Measurements from ENCODE around the gene VSTM4.

The VSTM4 gene

DNA sequence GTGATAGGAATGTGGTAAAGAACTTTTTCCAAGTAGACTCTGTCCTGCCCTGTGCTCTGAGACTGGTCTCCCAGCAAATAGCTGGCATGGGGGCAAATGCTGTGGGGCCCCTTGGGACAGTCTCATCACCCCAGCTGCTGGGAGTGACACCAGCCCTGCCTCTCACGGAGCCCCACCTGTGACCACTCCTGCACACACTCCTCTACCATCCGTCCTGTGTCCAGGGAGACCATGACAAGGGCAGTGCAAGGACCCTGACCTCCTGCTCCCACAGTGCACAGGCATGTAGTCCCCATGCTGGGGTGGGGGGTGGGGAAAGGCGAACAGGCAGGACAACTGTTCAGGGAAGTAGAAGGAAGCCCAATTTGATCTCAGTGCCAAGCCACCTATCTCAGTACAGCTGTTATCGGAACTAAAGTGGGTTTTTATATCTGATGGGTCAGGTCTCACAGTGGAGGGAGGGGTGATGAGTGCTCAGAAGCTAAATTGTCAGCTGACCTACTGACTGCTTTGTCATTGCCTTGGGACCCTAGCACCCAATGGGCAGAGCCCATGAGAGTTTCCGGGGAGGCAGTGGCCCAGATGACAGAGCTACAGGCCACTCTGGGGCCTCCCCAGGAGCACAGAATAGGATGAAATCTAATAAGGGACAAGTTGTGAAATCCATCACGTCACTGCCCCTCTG lies 24.5 kb downstream of the VSTM4 start:
- no peak for DNase-seq

- no peak for DNase-seq
Measured at GRCh38 chr10:49090189-49090575, 25.1 kb downstream of the VSTM4 start.

- no peak for DNase-seq
Measured at GRCh38 chr10:49089557-49090188, 25.6 kb downstream of the VSTM4 start.

GRCh38 chr10:49089152-49089551 lies 26.2 kb downstream of the VSTM4 start:
- no peak for DNase-seq

DNA sequence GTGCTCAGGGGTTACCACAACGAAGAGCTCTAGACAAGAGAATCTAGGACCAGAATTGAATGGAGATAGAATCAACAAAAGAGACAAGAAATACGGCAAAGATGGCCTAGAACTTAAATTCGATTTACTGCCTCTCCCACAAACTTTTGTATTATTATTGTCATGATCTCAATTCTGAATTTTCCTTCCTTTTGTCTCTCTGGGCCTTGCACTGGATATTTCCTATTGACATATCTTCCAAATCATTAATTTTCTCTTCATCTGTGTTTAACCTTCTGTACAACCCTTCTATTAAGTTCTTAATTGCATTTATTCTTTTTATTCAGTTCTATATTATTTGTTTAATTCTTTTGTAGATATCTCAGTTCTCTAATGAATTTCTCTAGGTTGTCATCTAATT lies 28.4 kb downstream of the VSTM4 start:
- no peak for DNase-seq

- no peak for DNase-seq
Measured at GRCh38 chr10:49083261-49083660, 32.1 kb downstream of the VSTM4 start.

DNA sequence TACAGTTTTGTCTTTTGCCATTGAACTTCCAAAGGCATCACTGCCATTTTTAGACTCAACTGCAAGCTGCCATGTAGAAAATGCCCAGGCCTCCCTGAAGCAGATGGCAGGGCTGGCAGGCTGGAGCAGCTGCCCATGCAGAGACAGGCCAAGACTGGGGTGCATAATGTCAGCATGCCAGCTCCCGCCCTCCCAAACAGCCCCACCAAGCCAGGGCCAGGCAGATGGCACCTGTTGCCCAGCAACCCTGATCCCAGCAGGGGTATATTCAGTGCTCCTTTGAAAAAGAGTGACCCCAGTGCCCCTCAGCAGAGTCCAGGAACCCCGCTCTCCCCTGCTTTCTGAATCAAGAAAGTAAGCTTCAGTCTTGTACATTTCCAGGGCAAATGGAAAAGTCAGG lies 32.6 kb downstream of the VSTM4 start:
- DNase-seq = no peak

DNA sequence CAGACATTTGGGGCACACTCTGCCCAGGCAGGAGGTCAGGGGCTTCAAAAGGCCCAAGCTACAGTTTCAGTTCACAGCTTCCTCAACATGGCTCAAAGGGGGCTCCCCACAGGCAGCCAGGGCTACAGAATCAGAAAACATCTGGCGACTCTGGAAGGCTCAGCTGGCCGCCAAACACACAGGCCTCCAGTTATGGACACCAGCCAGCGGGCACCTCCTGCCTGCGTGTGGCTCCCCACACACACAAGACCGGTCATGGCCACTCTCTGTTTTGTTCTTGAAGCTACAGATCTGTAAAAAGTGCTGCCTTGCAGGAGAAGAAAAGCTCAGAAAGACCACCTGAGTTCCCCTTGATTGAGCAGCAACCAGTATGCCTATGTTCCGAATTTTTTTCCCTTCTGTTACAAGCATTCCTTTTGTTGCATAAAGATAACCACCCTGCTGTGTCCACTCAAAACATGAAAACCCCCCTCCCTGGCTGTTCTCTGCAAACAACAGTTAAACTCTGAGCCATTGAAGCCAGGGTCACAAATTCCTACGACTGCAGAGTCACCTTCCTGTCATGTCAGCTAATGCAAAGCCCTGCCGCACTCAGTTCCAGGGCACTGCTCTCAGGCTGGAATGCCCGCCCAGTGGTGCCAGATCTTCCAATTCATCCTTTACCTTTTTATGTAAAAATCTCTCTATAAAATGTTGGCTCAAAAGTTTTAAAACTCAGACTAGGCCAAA lies 33.6 kb downstream of the VSTM4 start:
- no peak for DNase-seq

DNA sequence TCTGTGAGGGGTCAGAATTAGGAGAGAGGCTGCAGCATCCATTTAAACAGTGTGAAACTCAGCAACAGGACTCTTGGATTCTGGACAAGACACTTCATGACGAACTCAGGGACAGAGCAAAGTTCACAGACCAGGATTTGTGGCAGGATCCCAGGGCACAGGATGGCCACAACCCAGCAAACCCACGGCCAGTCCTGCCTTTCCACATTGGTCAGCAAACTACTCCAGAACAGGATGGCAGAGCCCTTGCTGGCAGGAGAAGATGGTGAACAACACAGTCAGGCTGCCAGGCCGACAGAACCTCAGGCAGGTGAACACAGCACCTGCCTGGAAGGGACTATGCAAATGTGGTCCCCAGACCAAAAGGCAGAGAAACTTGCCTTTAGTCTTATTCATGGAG lies 34.4 kb downstream of the VSTM4 start:
- no peak for DNase-seq

DNA sequence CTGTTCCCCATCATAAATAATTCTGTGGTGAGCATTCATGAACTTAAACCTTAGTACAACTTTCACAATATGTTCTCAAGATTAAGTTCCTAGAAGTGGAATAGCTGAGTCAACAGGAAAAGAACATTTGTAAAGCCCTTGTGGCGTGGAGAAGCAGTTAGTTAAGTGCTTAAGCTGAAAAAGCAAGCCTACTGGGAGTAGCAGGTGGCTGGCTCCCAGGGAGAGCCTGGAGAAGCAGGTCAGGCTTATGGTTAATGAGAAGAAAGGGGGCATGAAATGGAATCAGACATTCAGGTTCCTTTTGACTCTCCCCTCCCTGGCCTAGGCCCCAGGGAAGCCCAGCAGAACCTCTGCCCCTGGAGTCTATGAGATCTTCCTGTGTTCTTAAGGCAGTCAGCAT lies 35.3 kb downstream of the VSTM4 start:
- DNase-seq = no peak

- DNase-seq = no peak
Measured at GRCh38 chr10:49079499-49079898, 35.8 kb downstream of the VSTM4 start.

GRCh38 chr10:49079072-49079471 lies 36.2 kb downstream of the VSTM4 start:
- DNase-seq = no peak

DNA sequence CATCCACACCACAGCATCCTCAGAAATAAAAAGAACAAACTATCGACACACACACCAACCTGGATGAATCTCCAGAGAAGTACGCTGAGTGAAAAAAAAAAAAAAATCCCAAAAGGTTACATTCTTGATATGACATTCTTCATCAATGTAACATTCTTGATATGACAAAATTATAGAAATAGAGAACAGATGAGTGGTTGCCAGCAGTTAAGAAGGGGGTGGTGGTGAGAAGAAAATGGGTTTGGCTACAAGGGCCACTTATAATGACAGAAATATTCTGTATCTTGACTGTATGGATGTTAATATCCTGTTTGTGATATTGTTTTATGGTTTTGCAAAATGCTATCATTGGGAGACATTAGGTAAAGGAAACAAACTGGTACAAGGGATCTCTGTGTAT lies 36.9 kb downstream of the VSTM4 start:
- no peak for DNase-seq

- DNase-seq = no peak
Measured at GRCh38 chr10:49076741-49077521, 38.4 kb downstream of the VSTM4 start.

GRCh38 chr10:49076319-49076718 lies 39.0 kb downstream of the VSTM4 start:
- no peak for DNase-seq

DNA sequence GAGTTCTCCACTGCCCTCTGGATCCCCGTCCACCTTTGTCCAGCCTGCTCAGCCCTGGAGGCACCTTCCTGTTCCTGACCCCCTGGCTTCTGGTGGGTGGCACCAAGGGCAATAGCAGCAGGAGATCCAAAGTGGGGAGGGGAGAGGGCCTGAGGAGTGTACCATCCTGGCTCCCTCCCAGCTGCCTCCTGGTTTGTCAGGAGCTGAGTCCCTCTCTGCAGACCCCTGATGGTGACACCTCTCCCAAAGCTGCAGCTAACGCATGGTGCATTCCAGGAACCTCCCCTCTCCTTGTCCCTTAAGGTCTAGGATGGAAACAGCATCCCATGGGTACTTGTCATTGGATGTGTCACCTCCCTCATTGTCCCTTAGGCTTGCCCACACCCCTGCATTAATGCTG lies 39.6 kb downstream of the VSTM4 start:
- DNase-seq = no peak

DNA sequence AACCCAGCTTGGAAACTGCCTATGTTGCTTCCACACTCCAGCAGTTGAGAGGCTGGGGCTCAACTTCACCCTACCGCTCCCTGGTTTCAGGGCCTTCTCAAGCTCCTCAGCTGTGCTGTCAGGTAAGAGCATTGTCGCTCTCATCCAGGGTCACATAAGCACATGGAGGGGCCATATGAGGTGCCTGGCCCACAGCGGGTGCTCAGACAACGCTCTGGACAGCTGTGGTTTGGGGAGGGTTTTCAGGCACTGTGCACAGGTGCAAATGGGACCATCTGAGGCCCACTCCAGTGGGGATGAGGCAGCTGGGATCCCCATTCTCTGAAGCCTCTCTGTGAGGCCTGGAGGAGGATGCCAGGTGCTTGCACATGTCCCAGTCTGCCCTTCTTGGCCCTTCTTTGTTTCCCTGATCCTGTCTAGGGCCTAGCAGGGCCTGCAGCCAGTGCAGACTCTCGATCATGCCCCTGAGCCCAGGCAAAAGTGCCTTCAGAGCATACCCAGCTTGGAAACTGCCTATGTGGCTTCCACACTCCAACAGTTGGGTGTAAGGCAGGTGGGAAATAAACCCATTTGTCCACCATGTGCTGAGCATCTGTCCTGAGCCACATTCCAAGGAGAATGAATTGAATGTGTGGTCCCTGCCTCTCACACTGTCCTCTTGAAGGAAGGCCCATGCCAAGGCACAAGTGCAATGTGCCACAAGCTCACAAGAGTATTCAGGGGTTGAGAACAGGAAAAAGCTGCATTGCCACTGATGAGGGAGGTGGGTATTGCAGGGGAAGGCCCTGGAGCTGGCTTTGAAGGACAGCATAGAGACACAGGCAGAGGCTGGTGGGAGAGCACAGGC lies 40.3 kb downstream of the VSTM4 start:
- DNase-seq = no peak

GRCh38 chr10:49072166-49072885 lies 43.0 kb downstream of the VSTM4 start:
- DNase-seq = no peak

DNA sequence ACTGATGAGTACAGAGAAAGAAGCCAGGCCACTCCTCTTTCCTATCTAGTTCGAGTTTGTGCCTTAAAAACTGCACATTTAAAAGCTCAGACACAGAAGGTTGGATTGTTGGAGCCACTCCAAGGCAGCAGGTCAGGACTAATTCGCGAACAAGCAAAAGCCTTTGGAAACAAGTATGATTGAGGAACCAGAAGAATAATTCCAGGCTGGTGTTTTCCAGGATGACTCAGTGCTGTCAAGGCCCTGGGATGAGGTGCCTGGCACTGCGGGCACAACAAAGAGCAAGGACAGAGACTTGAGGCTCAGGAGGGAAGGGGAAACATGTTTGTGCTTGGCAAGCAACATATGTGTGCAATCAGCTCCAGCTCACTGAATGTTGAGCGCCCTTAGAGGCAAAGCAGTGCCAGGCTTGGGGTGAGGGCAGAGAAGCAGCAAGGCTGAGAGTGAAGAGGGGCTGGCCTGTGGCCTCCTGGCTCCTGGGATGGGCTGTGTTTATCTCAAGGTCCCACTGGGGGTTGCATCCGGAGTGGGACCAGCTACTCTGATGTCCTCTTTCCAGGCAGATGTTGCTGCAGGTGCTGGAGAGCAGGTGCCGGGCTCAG lies 44.1 kb downstream of the VSTM4 start:
- DNase-seq = no peak

DNA sequence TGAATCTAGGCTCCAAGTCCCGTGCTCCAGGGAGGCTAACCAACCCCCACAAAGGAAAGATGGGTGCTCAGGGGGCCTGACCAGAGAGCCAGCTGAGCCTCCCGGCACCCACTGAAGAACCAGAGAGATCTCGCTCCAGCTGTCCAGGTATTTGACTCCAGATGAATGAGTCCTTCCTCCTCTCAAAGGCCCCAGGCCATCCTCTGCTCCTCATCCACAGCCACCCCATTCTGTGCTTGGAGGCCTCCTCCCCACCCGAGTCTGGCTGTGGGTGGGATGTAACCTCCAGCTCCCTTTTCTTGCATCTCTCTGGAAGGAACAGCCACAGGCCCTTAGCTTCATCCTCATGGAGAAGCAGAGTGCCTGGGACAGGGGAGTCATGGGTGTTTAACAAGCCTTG lies 44.6 kb downstream of the VSTM4 start:
- no peak for DNase-seq

DNA sequence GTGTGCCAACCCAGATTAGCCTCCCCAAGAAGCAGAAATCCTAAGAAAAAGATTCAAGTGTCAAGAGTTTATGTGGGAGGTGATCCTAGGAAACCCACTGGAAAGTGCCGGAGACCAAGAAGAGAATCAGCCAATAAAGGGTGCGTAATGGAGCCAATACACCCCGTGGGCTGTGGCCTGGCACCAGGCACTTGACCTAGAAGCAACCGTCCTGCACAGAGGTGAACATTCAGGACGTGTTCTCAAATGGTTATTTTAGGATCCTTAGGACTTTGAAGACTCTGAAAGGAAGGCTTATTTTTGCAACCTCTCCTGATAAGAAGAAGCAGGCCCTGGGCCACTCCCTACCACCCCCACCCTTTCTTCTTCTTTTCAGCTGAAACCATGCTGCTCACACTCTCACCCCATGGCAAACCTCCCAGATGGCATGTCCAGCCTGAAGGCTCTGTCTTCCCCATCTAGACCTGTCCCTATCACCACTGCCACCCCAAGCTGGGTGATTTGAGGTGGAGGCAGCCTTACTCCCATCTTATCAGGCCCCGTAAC lies 46.6 kb downstream of the VSTM4 start:
- DNase-seq = no peak

Data from NCI-H1436 treated with DMSO at 0.1 percent for 48 hours (cell line).